Activated B cell treated with CpG ODN at 0.5 μM for 24 hours (primary cell): ENCODE data around the gene TMEM198. TPM values are rescaled to one million over a fixed set of nuclear protein-coding genes. Genes with fewer than 3 reads are reported as not detected.
A peak's percentile ranks its signal among the peaks of the same experiment; 100 is the strongest.

Experiments
- ATAC-seq: fragments of 200-7000 bp; cut with Tn5 transposase; one replicate; pipeline ENCODE4 v1.10.0; 2021; ENCODE audit warnings: low read depth, mild to moderate bottlenecking, moderate library complexity
- CTCF ChIA-PET: fragments of 350-600 bp; sonication (Branson Sonifier 250); formaldehyde crosslinking; loops from one replicate; lab custom pipeline; 2021; ENCODE audit warnings: antibody characterized with exemption; lab: Charles Lee
- POLR2A ChIA-PET: fragments of 350-600 bp; sonication (Branson Sonifier 250); formaldehyde crosslinking; loops from one replicate; lab custom pipeline; 2021; ENCODE audit warnings: antibody characterized with exemption; lab: Charles Lee
- DNase-seq: peaks from one replicate; pipeline ENCODE4 v3.0.0; 2022
- H3K27ac Mint-ChIP-seq: one replicate; pipeline ENCODE4 v1.8.0; 2020; ENCODE audit warnings: mixed read lengths
- H3K27me3 Mint-ChIP-seq: one replicate; pipeline ENCODE4 v1.8.0; 2021; ENCODE audit warnings: mixed read lengths
- H3K36me3 Mint-ChIP-seq: one replicate; pipeline ENCODE4 v1.8.0; 2021; ENCODE audit warnings: low read depth, mixed read lengths
- H3K4me1 Mint-ChIP-seq: one replicate; pipeline ENCODE4 v1.8.0; 2021; ENCODE audit warnings: mixed read lengths
- H3K4me3 Mint-ChIP-seq: one replicate; pipeline ENCODE4 v1.8.0; 2020; ENCODE audit warnings: mild to moderate bottlenecking, mixed read lengths
- H3K9me3 Mint-ChIP-seq: one replicate; pipeline ENCODE4 v1.8.0; 2020; ENCODE audit warnings: mixed read lengths
- intact Hi-C: fragments of 100-400 bp; cut with micrococcal nuclease; formaldehyde crosslinking; loops from one replicate; pipeline ENCODE4 v1.15.1; 2024
- total RNA-seq: library from RNA; stranded (reverse); gene quantifications from 2 replicates; pipeline ENCODE4 v1.2.3, GENCODE V29; 2022
- TF ChIP-seq, protein P1 (sequence below): fragments of 200-600 bp; IDR thresholded peaks from one replicate; pipeline ENCODE4 v1.8.0; 2022; ENCODE audit warnings: antibody characterized with exemption, mild to moderate bottlenecking

TMEM198 gene
- total RNA-seq, 1 donor from 2014 or later: 1.2 TPM

DNA sequence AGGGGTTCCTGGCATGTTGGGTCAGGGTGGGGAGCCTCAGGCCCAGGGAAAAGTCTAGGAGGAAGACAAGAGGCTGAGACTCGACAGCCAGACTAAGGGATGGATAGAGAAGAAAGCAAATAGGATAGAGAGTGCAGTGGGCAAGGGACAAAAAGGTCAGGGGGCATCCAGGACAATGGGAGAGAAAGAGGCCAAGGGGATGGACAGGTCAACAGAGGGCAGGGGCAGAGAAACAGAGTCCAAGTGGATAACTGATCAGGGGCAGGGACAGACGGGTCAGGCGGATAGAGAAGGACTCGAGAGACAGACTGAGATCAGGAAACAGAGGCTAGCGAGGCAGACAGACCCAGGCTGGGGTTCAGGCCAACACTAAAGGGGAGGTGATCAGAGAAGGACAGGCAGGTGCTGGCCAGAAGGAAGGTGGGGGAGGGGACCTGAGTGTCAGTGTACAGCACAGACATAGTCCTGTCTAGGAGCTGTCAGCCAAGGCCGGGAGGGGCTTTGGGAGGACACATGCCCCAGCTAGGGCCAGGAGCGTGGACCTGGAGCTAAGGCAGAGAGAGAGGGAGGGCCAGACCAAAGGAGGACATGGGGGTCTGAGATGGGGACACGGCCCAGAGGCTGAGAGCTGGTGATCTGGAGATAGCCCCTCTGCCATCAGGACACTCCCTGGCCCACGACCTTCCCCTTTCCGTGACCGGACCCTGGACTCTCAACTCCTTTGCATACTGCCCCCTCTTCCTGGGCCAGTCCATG lies 17.3 kb upstream of the TMEM198 start:
- no peaks in the 10 kb centered on the region for H3K9me3 Mint-ChIP-seq

GRCh38 chr2:219527076-219527394 lies 16.8 kb upstream of the TMEM198 start:
- Mint-ChIP-seq H3K9me3 (no peaks in the 10 kb centered on the region), H3K27me3 (peaks cover 71% of the 10 kb centered on the region), H3K27ac (no peak overlapping the region), H3K36me3 (no peaks in the 10 kb centered on the region), H3K4me3 (no peak overlapping the region), H3K4me1 (peaks cover 8% of the 10 kb centered on the region)
- POLR2A ChIA-PET: no interaction called here
- no peak for DNase-seq
- CTCF ChIA-PET: interaction anchor here (1.7 to 5.9 kb wide), 2 partner anchors 32 to 124 kb away, joined by 10 to 82 read pairs; a partner anchor contains a TSS
- ATAC-seq: no peak
- TF ChIP-seq, protein P1, sequence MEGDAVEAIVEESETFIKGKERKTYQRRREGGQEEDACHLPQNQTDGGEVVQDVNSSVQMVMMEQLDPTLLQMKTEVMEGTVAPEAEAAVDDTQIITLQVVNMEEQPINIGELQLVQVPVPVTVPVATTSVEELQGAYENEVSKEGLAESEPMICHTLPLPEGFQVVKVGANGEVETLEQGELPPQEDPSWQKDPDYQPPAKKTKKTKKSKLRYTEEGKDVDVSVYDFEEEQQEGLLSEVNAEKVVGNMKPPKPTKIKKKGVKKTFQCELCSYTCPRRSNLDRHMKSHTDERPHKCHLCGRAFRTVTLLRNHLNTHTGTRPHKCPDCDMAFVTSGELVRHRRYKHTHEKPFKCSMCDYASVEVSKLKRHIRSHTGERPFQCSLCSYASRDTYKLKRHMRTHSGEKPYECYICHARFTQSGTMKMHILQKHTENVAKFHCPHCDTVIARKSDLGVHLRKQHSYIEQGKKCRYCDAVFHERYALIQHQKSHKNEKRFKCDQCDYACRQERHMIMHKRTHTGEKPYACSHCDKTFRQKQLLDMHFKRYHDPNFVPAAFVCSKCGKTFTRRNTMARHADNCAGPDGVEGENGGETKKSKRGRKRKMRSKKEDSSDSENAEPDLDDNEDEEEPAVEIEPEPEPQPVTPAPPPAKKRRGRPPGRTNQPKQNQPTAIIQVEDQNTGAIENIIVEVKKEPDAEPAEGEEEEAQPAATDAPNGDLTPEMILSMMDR: no peak
- intact Hi-C loops: no loop called here

More for the DNA sequence above, 17.3 kb upstream of the TMEM198 start:
- intact Hi-C loops: no loop called here
- Mint-ChIP-seq H3K4me1 (peaks cover 13% of the 10 kb centered on the region), H3K27ac (no peak overlapping the region), H3K36me3 (no peaks in the 10 kb centered on the region), H3K27me3 (peaks cover 73% of the 10 kb centered on the region), H3K4me3 (no peak overlapping the region)
- TF ChIP-seq, protein P1: no peak
- DNase-seq (no peak), ATAC-seq (no peak)
- CTCF ChIA-PET: interaction anchor here (5.9 kb wide), 1 partner anchor 124 kb away, joined by 82 read pairs; no protein-coding TSS in a partner anchor
- POLR2A ChIA-PET: no interaction called here

DNA sequence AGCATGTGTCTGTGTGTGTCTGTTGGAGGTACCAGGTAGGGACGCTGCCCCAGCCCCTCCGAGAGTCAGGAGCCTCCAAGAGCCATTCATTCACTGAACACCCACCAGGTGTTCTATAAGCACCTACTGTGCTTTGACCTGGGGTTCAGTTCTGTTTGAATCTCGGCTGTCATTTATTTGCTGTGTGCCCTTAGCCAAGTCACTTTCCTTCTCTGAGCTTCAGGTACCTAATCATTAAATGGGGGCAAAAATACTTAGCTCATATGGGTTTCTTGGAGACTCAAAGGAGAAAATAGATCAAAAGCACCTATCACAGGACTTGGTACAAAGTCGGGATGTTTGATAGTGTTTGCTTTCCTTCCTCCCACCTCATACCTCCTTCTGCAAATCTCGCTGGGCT lies 16.4 kb upstream of the TMEM198 start:
- ChIA-PET POLR2A (no interaction called here), CTCF (interaction anchor here (1.0 to 5.9 kb wide), 3 partner anchors 32 to 125 kb away, joined by 3 to 82 read pairs (median 10); a partner anchor contains a TSS)
- H3K9me3 Mint-ChIP-seq: no peaks in the 10 kb centered on the region
- no peak for DNase-seq
- H3K4me1 Mint-ChIP-seq: peaks cover 7% of the 10 kb centered on the region
- H3K27ac Mint-ChIP-seq: no peak overlapping the region
- no peaks in the 10 kb centered on the region for H3K36me3 Mint-ChIP-seq
- H3K27me3 Mint-ChIP-seq: peaks cover 70% of the 10 kb centered on the region
- intact Hi-C loops: no loop called here
- ATAC-seq: no peak
- no peak overlapping the region for H3K4me3 Mint-ChIP-seq
- TF ChIP-seq, protein P1: no peak

- intact Hi-C loops: loop anchor here (1.0 to 5.0 kb wide), 8 partner anchors 22 to 473 kb away; partner anchors contain the start of gene NHEJ1
- no peak overlapping the region for H3K27ac Mint-ChIP-seq
- ChIA-PET POLR2A (interaction anchor here (1.0 to 1.4 kb wide), 3 partner anchors 32 to 128 kb away, joined by 3 to 4 read pairs (median 3); partner anchors contain the start of gene GMPPA), CTCF (interaction anchor here (0.6 to 5.9 kb wide), 27 partner anchors 9 to 500 kb away, joined by 3 to 82 read pairs (median 5); partner anchors contain the start of genes ASIC4, CHPF, GMPPA and NHEJ1)
- ATAC-seq (peak; percentile 97), DNase-seq (peak; percentile 73)
- H3K9me3 Mint-ChIP-seq: no peaks in the 10 kb centered on the region
- H3K4me3 Mint-ChIP-seq: no peak overlapping the region
- TF ChIP-seq, protein P1: peak; percentile 91
- H3K4me1 Mint-ChIP-seq: no peaks in the 10 kb centered on the region
- H3K27me3 Mint-ChIP-seq: peaks cover 60% of the 10 kb centered on the region
- H3K36me3 Mint-ChIP-seq: no peaks in the 10 kb centered on the region
Measured at GRCh38 chr2:219530048-219530963, 13.5 kb upstream of the TMEM198 start.
